ENCODE data around the gene RYR3. TPM values are rescaled to one million over a fixed set of nuclear protein-coding genes. Genes with fewer than 3 reads are reported as not detected.

Gene RYR3
- total and polyA plus RNA-seq, 4 donors, result 0.09 to 1.4 (median 0.47) TPM

GRCh38 chr15:33473714-33474113 is 162.9 kb downstream of the RYR3 start:
- Histone ChIP-seq H3K9me3 (ENCODE audit: control insufficient read depth in 4 of 4, insufficient read depth in 3 of 4, low read length in 3 of 4) (no peaks in the 10 kb centered on the region), H3K4me3 (no peak overlapping the region), H3K27ac (ENCODE audit: low read depth in 1 of 2, low read length in 1 of 2) (no peak overlapping the region), H3K27me3 (ENCODE audit: control insufficient read depth in 3 of 3, insufficient read depth in 3 of 3, low read length in 2 of 3) (no peaks in the 10 kb centered on the region), H3K4me1 (ENCODE audit: control insufficient read depth in 5 of 5, insufficient read depth in 5 of 5, low read length in 5 of 5) (no peaks in the 10 kb centered on the region), H3K9ac (ENCODE audit: insufficient read depth in 1 of 2, low read length in 2 of 2) (no peak overlapping the region), H3K36me3 (ENCODE audit: control insufficient read depth in 4 of 4, insufficient read depth in 4 of 4, low read length in 4 of 4) (no peaks in the 10 kb centered on the region)
- 75 to 78% methylated on average over 4 of the region's 4 CpGs for WGBS, 2 donors
- TF ChIP-seq CTCF (IDR thresholded peaks at IDR 0.05; ENCODE audit: control extremely low read depth, extremely low read depth), result no peak
- no peak for ATAC-seq (ENCODE audit: insufficient read depth, low FRiP score)
- DNase-seq, result no peak

GRCh38 chr15:33476076-33476475 is 165.3 kb downstream of the RYR3 start:
- Histone ChIP-seq H3K27ac (ENCODE audit: low read depth in 1 of 2, low read length in 1 of 2) (no peak overlapping the region), H3K4me1 (ENCODE audit: control insufficient read depth in 5 of 5, insufficient read depth in 5 of 5, low read length in 5 of 5) (no peaks in the 10 kb centered on the region), H3K27me3 (ENCODE audit: control insufficient read depth in 3 of 3, insufficient read depth in 3 of 3, low read length in 2 of 3) (no peaks in the 10 kb centered on the region), H3K36me3 (ENCODE audit: control insufficient read depth in 4 of 4, insufficient read depth in 4 of 4, low read length in 4 of 4) (no peaks in the 10 kb centered on the region), H3K4me3 (no peak overlapping the region), H3K9ac (ENCODE audit: insufficient read depth in 1 of 2, low read length in 2 of 2) (no peak overlapping the region), H3K9me3 (ENCODE audit: control insufficient read depth in 4 of 4, insufficient read depth in 3 of 4, low read length in 3 of 4) (no peaks in the 10 kb centered on the region)
- WGBS, 2 donors, result 90 to 96% methylated on average over 4 of the region's 4 CpGs
- TF ChIP-seq CTCF (IDR thresholded peaks at IDR 0.05; ENCODE audit: control extremely low read depth, extremely low read depth), result no peak
- no peak for DNase-seq
- no peak for ATAC-seq (ENCODE audit: insufficient read depth, low FRiP score)

- Histone ChIP-seq H3K9ac (ENCODE audit: insufficient read depth in 1 of 2, low read length in 2 of 2) (no peak overlapping the region), H3K4me3 (no peak overlapping the region), H3K9me3 (ENCODE audit: control insufficient read depth in 4 of 4, insufficient read depth in 3 of 4, low read length in 3 of 4) (no peaks in the 10 kb centered on the region), H3K4me1 (ENCODE audit: control insufficient read depth in 5 of 5, insufficient read depth in 5 of 5, low read length in 5 of 5) (no peaks in the 10 kb centered on the region), H3K27me3 (ENCODE audit: control insufficient read depth in 3 of 3, insufficient read depth in 3 of 3, low read length in 2 of 3) (no peaks in the 10 kb centered on the region), H3K27ac (ENCODE audit: low read depth in 1 of 2, low read length in 1 of 2) (no peak overlapping the region), H3K36me3 (ENCODE audit: control insufficient read depth in 4 of 4, insufficient read depth in 4 of 4, low read length in 4 of 4) (no peaks in the 10 kb centered on the region)
- WGBS, 2 donors, result 90 to 95% methylated on average over 2 of the region's 2 CpGs
- no peak for TF ChIP-seq CTCF (IDR thresholded peaks at IDR 0.05; ENCODE audit: control extremely low read depth, extremely low read depth)
- DNase-seq, result no peak
- ATAC-seq (ENCODE audit: insufficient read depth, low FRiP score), result no peak
Observed at GRCh38 chr15:33476908-33477307, 166.1 kb downstream of the RYR3 start.

GRCh38 chr15:33489335-33489734 is 178.6 kb downstream of the RYR3 start:
- no peak overlapping the region for H3K27ac ChIP-seq (ENCODE audit: low read depth in 1 of 2, low read length in 1 of 2)

More at GRCh38 chr15:33489335-33489734, 178.6 kb downstream of the RYR3 start:
- TF ChIP-seq CTCF (IDR thresholded peaks at IDR 0.05; ENCODE audit: control extremely low read depth, extremely low read depth), result no peak
- 96 to 98% methylated on average over 3 of the region's 3 CpGs for WGBS, 2 donors
- H3K27me3 ChIP-seq (ENCODE audit: control insufficient read depth in 3 of 3, insufficient read depth in 3 of 3, low read length in 2 of 3), result no peaks in the 10 kb centered on the region
- no peak overlapping the region for H3K9ac ChIP-seq (ENCODE audit: insufficient read depth in 1 of 2, low read length in 2 of 2)
- no peak overlapping the region for H3K4me3 ChIP-seq
- H3K36me3 ChIP-seq (ENCODE audit: control insufficient read depth in 4 of 4, insufficient read depth in 4 of 4, low read length in 4 of 4), result no peaks in the 10 kb centered on the region
- no peaks in the 10 kb centered on the region for H3K4me1 ChIP-seq (ENCODE audit: control insufficient read depth in 5 of 5, insufficient read depth in 5 of 5, low read length in 5 of 5)
- DNase-seq (no peak), ATAC-seq (ENCODE audit: insufficient read depth, low FRiP score) (no peak)
- peaks cover 0 to 2% (median 0%) of the 10 kb centered on the region in 4 donors for H3K9me3 ChIP-seq (ENCODE audit: control insufficient read depth in 4 of 4, insufficient read depth in 3 of 4, low read length in 3 of 4)

Measured in lung (tissue), 12 donors.